WTC11 (cell line): ENCODE results near the gene NOS3. TPM values are rescaled to one million over a fixed set of nuclear protein-coding genes. Genes with fewer than 3 reads are reported as not detected.

Experiments used
- ATAC-seq: fragments of 200-7000 bp; cut with Tn5 transposase; 2 replicates; pipeline ENCODE4 v1.10.0; 2021; ENCODE audit warnings: mild to moderate bottlenecking, moderate library complexity
- CTCF ChIA-PET: fragments of 300-600 bp; sonication (Branson Sonifier 250); formaldehyde crosslinking; loops from one replicate; lab custom pipeline; 2021; ENCODE audit warnings: antibody characterized with exemption; lab: Charles Lee
- POLR2A ChIA-PET: fragments of 350-600 bp; sonication (Branson Sonifier 250); formaldehyde crosslinking; loops from one replicate; lab custom pipeline; 2021; ENCODE audit warnings: antibody characterized with exemption; lab: Charles Lee
- DNase-seq: peaks from one replicate; pipeline ENCODE4 v3.0.0; 2021; ENCODE audit warnings: low spot score
- H3K27ac Mint-ChIP-seq: 2 replicates; pipeline ENCODE4 v1.8.0; 2021; ENCODE audit warnings: mixed read lengths
- H3K27me3 Mint-ChIP-seq: 2 replicates; pipeline ENCODE4 v1.8.0; 2021; ENCODE audit warnings: low read depth, mild to moderate bottlenecking, moderate library complexity, mixed read lengths
- H3K36me3 Mint-ChIP-seq: 2 replicates; pipeline ENCODE4 v1.8.0; 2021; ENCODE audit warnings: mixed read lengths
- H3K4me1 Mint-ChIP-seq: 2 replicates; pipeline ENCODE4 v1.8.0; 2022; ENCODE audit warnings: mixed read lengths
- H3K4me3 Mint-ChIP-seq: 2 replicates; pipeline ENCODE4 v1.8.0; 2021; ENCODE audit warnings: mild to moderate bottlenecking, moderate library complexity, mixed read lengths
- H3K9me3 Mint-ChIP-seq: 2 replicates; pipeline ENCODE4 v1.8.0; 2021; ENCODE audit warnings: mixed read lengths
- ATF1 ChIP-seq: sonication (generic); formaldehyde crosslinking; IDR thresholded peaks from 2 replicates; pipeline ENCODE4 v1.8.1; 2023; ENCODE audit warnings: mild to moderate bottlenecking, moderate library complexity, missing genetic modification reagents
- ELF4 ChIP-seq: sonication (generic); formaldehyde crosslinking; IDR thresholded peaks from 2 replicates; pipeline ENCODE4 v1.8.1; 2022; ENCODE audit warnings: low read depth, mild to moderate bottlenecking, moderate library complexity, missing genetic modification reagents
- FOXJ3 ChIP-seq: sonication (generic); formaldehyde crosslinking; IDR thresholded peaks from 2 replicates; pipeline ENCODE4 v1.9.0; 2021; ENCODE audit warnings: missing genetic modification reagents, mild to moderate bottlenecking, borderline replicate concordance
- FOXK1 ChIP-seq: sonication (generic); formaldehyde crosslinking; IDR thresholded peaks from 2 replicates; pipeline ENCODE4 v1.8.0; 2022; ENCODE audit warnings: mild to moderate bottlenecking, moderate library complexity, missing genetic modification reagents
- FOXP1 ChIP-seq: sonication (generic); formaldehyde crosslinking; IDR thresholded peaks from 2 replicates; pipeline ENCODE4 v1.8.0; 2022; ENCODE audit warnings: missing genetic modification reagents, mild to moderate bottlenecking, moderate library complexity, borderline replicate concordance
- GABPB1 ChIP-seq: sonication (generic); formaldehyde crosslinking; IDR thresholded peaks from 2 replicates; pipeline ENCODE4 v1.8.1; 2023; ENCODE audit warnings: mild to moderate bottlenecking, missing genetic modification reagents
- GTF2I ChIP-seq: fragments of 250-450 bp; sonication (Bioruptor Pico); conservative IDR thresholded peaks from 2 replicates; pipeline ENCODE4 v1.4.0; 2021; ENCODE audit warnings: mild to moderate bottlenecking
- HMGA2 ChIP-seq: fragments of 250-450 bp; sonication (Bioruptor Pico); IDR thresholded peaks from 2 replicates; pipeline ENCODE4 v1.4.0; 2021; ENCODE audit warnings: mild to moderate bottlenecking, moderate library complexity
- IRF2 ChIP-seq: sonication (generic); formaldehyde crosslinking; IDR thresholded peaks from 2 replicates; pipeline ENCODE4 v1.8.0; 2022; ENCODE audit warnings: low read depth, missing genetic modification reagents, borderline replicate concordance
- NFATC4 ChIP-seq: fragments of 250-450 bp; sonication (Bioruptor Pico); IDR thresholded peaks from 2 replicates; pipeline ENCODE4 v1.9.0; 2021; ENCODE audit warnings: mild to moderate bottlenecking
- PRDM15 ChIP-seq: sonication (generic); formaldehyde crosslinking; IDR thresholded peaks from 2 replicates; pipeline ENCODE4 v1.8.0; 2022; ENCODE audit warnings: missing genetic modification reagents
- PREB ChIP-seq: sonication (generic); formaldehyde crosslinking; IDR thresholded peaks from 2 replicates; pipeline ENCODE4 v1.8.1; 2022; ENCODE audit warnings: mild to moderate bottlenecking, missing genetic modification reagents, moderate library complexity, borderline replicate concordance
- RELA ChIP-seq: sonication (generic); formaldehyde crosslinking; IDR thresholded peaks from 2 replicates; pipeline ENCODE4 v1.8.1; 2022; ENCODE audit warnings: missing genetic modification reagents, mild to moderate bottlenecking, borderline replicate concordance
- SOX15 ChIP-seq: fragments of 250-450 bp; sonication (Bioruptor Pico); IDR thresholded peaks from 2 replicates; pipeline ENCODE4 v1.9.0; 2021; ENCODE audit warnings: mild to moderate bottlenecking
- TCF7 ChIP-seq: sonication (generic); formaldehyde crosslinking; IDR thresholded peaks from 2 replicates; pipeline ENCODE4 v1.8.0; 2022; ENCODE audit warnings: mild to moderate bottlenecking, low read depth, missing genetic modification reagents, moderate library complexity
- TEAD1 ChIP-seq: sonication (generic); formaldehyde crosslinking; IDR thresholded peaks from 2 replicates; pipeline ENCODE4 v1.8.0; 2022; ENCODE audit warnings: mild to moderate bottlenecking, missing genetic modification reagents
- TEAD4 ChIP-seq: sonication (generic); formaldehyde crosslinking; IDR thresholded peaks from 2 replicates; pipeline ENCODE4 v1.8.0; 2022; ENCODE audit warnings: mild to moderate bottlenecking, missing genetic modification reagents
- total RNA-seq: library from RNA; stranded (reverse); gene quantifications from 3 replicates; pipeline ENCODE4 v1.2.3, GENCODE V29; 2021
- TF ChIP-seq, protein P1 (sequence below): fragments of 250-450 bp; sonication (Bioruptor Pico); IDR thresholded peaks from 2 replicates; pipeline ENCODE4 v1.8.0; 2021; ENCODE audit warnings: mild to moderate bottlenecking
- TF ChIP-seq, protein P2 (sequence below): fragments of 250-450 bp; sonication (Bioruptor Pico); IDR thresholded peaks from 2 replicates; pipeline ENCODE4 v2.1.2; 2022; ENCODE audit warnings: mild to moderate bottlenecking, moderate library complexity
- TF ChIP-seq, protein P3 (sequence below): fragments of 200-600 bp; IDR thresholded peaks from 2 replicates; pipeline ENCODE4 v1.8.0; 2022; ENCODE audit warnings: antibody characterized with exemption
- TF ChIP-seq, protein P4 (sequence below): sonication (generic); formaldehyde crosslinking; IDR thresholded peaks from 2 replicates; pipeline ENCODE4 v1.8.0; 2022; ENCODE audit warnings: mild to moderate bottlenecking, missing genetic modification reagents

The NOS3 gene
- total RNA-seq, 1 experiment from 2014 or later: 6.6 TPM

GRCh38 chr7:151017953-151018420 is 27.2 kb downstream of the NOS3 start (continued):
- no peak for TF ChIP-seq PRDM15 (CRISPR knock-in tag)
- TF ChIP-seq, protein P1, sequence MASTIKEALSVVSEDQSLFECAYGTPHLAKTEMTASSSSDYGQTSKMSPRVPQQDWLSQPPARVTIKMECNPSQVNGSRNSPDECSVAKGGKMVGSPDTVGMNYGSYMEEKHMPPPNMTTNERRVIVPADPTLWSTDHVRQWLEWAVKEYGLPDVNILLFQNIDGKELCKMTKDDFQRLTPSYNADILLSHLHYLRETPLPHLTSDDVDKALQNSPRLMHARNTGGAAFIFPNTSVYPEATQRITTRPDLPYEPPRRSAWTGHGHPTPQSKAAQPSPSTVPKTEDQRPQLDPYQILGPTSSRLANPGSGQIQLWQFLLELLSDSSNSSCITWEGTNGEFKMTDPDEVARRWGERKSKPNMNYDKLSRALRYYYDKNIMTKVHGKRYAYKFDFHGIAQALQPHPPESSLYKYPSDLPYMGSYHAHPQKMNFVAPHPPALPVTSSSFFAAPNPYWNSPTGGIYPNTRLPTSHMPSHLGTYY (CRISPR knock-in tag): no peak
- no peak for TF ChIP-seq GABPB1 (CRISPR knock-in tag)
- no peak for TF ChIP-seq TCF7 (CRISPR knock-in tag)
- TF ChIP-seq, protein P2, sequence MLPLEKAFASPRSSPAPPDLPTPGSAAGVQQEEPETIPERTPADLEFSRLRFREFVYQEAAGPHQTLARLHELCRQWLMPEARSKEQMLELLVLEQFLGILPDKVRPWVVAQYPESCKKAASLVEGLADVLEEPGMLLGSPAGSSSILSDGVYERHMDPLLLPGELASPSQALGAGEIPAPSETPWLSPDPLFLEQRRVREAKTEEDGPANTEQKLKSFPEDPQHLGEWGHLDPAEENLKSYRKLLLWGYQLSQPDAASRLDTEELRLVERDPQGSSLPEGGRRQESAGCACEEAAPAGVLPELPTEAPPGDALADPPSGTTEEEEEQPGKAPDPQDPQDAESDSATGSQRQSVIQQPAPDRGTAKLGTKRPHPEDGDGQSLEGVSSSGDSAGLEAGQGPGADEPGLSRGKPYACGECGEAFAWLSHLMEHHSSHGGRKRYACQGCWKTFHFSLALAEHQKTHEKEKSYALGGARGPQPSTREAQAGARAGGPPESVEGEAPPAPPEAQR (CRISPR knock-in tag): no peak
- no peak for TF ChIP-seq SOX15 (CRISPR knock-in tag)
- no peak for TF ChIP-seq ELF4
- TF ChIP-seq ATF1: 0 out of 2 replicates have a peak, but pooled peaks have one; percentile 5
- TF ChIP-seq TEAD1 (CRISPR knock-in tag): no peak
- no peak for TF ChIP-seq HMGA2 (CRISPR knock-in tag)
- TF ChIP-seq, protein P3, sequence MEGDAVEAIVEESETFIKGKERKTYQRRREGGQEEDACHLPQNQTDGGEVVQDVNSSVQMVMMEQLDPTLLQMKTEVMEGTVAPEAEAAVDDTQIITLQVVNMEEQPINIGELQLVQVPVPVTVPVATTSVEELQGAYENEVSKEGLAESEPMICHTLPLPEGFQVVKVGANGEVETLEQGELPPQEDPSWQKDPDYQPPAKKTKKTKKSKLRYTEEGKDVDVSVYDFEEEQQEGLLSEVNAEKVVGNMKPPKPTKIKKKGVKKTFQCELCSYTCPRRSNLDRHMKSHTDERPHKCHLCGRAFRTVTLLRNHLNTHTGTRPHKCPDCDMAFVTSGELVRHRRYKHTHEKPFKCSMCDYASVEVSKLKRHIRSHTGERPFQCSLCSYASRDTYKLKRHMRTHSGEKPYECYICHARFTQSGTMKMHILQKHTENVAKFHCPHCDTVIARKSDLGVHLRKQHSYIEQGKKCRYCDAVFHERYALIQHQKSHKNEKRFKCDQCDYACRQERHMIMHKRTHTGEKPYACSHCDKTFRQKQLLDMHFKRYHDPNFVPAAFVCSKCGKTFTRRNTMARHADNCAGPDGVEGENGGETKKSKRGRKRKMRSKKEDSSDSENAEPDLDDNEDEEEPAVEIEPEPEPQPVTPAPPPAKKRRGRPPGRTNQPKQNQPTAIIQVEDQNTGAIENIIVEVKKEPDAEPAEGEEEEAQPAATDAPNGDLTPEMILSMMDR: peak; percentile 83

DNA sequence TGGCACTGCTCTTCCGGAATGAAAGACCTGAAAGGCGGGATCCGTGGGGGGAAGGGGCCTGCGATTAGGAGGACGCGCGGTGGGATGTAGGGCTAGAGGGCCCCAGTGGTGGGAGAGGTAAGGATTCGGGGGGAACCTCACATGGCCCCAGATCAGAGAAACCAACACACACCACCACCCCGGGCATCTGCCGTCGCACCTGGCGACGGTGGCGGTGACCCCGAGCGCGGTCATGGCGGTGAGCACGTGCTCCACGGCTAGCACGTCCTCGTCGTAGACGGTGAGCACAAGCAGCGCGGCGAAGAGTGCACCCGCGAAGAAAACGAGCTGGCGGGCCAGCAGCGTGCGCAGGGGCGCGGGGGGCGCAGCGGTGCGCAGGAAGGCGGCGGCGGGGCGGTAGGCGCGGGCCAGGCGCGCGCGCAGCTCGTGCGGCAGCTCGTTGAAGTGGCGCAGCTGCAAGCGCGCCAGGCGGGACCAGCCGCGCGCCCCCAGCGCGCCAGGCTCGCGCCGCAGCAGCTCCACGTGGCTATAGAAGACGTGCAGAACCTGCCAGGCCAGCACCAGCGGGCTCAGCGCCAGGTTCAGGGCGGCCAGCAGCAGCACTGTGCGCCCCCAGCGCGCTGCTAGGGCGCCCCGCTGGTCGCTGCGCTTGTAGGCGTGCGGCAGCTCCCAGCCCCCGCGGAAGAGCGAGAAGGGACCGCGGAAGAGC is 27.8 kb downstream of the NOS3 start:
- H3K36me3 Mint-ChIP-seq: no peaks in the 10 kb centered on the region
- no peak overlapping the region for H3K27ac Mint-ChIP-seq
- H3K4me3 Mint-ChIP-seq: peak overlapping the region; percentile 68
- ChIA-PET CTCF (interaction anchor here (0.5 to 6.3 kb wide), 61 partner anchors 9 to 1441 kb away, joined by 3 to 112 read pairs (median 4); partner anchors contain the start of genes ABCB8, ABCF2, AOC1 and ASB10), POLR2A (interaction anchor here (0.9 to 1.5 kb wide), 4 partner anchors 10 to 67 kb away, joined by 3 to 8 read pairs (median 4); partner anchors contain the start of gene ABCB8)
- ATAC-seq: peak; percentile 6
- H3K4me1 Mint-ChIP-seq: peaks cover 39% of the 10 kb centered on the region
- H3K27me3 Mint-ChIP-seq: peaks cover 84% of the 10 kb centered on the region
- H3K9me3 Mint-ChIP-seq: no peaks in the 10 kb centered on the region
- DNase-seq: peak; percentile 56
- TF ChIP-seq, protein P4, sequence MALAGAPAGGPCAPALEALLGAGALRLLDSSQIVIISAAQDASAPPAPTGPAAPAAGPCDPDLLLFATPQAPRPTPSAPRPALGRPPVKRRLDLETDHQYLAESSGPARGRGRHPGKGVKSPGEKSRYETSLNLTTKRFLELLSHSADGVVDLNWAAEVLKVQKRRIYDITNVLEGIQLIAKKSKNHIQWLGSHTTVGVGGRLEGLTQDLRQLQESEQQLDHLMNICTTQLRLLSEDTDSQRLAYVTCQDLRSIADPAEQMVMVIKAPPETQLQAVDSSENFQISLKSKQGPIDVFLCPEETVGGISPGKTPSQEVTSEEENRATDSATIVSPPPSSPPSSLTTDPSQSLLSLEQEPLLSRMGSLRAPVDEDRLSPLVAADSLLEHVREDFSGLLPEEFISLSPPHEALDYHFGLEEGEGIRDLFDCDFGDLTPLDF (CRISPR knock-in tag): peak; percentile 98
- TF ChIP-seq FOXJ3 (CRISPR knock-in tag) (peak; percentile 96), IRF2 (CRISPR knock-in tag) (peak; percentile 92), NFATC4 (CRISPR knock-in tag) (no peak), GTF2I (CRISPR knock-in tag) (no peak), TEAD4 (CRISPR knock-in tag) (peak; percentile 83; the same call in 1 of the 2 replicates), FOXK1 (CRISPR knock-in tag) (peak; percentile 98), RELA (CRISPR knock-in tag) (peak; percentile 99), PREB (peak; percentile 94; the same call in 1 of the 2 replicates), FOXP1 (CRISPR knock-in tag) (peak; percentile 100)
- TF ChIP-seq, protein P3: no peak
